SU-DHL-6 (cell line): ENCODE data around the gene KLRC3.

Experiments used
- H2AFZ ChIP-seq: fragments of 200-600 bp; sonication (generic); 2 replicates; pipeline ENCODE4 v1.6.1; 2014; ENCODE audit warnings: low read depth, mild to moderate bottlenecking, moderate library complexity, mixed read lengths, antibody characterized with exemption, low read length; ENCODE audit not compliant: severe bottlenecking
- H3F3A ChIP-seq: fragments of 200-600 bp; shearing (Covaris generic); 2 replicates; pipeline ENCODE4 v1.6.0; 2016; ENCODE audit warnings: antibody characterized with exemption, mild to moderate bottlenecking; ENCODE audit not compliant: insufficient read depth
- H3K27ac ChIP-seq: fragments of 200-600 bp; sonication (generic); 2 replicates; pipeline ENCODE4 v1.5.1; 2016; ENCODE audit warnings: low read depth, mild to moderate bottlenecking, low read length, moderate library complexity, mixed read lengths
- H3K27me3 ChIP-seq: fragments of 200-600 bp; sonication (generic), shearing (Covaris generic); 2 replicates; pipeline ENCODE4 v1.6.0; 2014; ENCODE audit warnings: mild to moderate bottlenecking, low read length
- H3K36me3 ChIP-seq: fragments of 200-600 bp; sonication (generic); 2 replicates; pipeline ENCODE4 v1.6.1; 2014; ENCODE audit warnings: mild to moderate bottlenecking, low read length, mixed read lengths
- H3K4me2 ChIP-seq: fragments of 300-600, 200-600 bp; shearing (Covaris generic), sonication (generic); 2 replicates; pipeline ENCODE4 v1.6.0; 2014; ENCODE audit warnings: low read length, low read depth, mild to moderate bottlenecking; ENCODE audit not compliant: poor library complexity, severe bottlenecking
- H3K4me3 ChIP-seq: fragments of 200-600 bp; sonication (generic); 2 replicates; pipeline ENCODE4 v1.5.1; 2014; ENCODE audit warnings: antibody characterized with exemption, low read length, mild to moderate bottlenecking, mixed read lengths; ENCODE audit not compliant: insufficient read depth, poor library complexity, severe bottlenecking
- H3K79me2 ChIP-seq: fragments of 200-600 bp; sonication (generic); 2 replicates; pipeline ENCODE4 v1.6.1; 2014; ENCODE audit warnings: mild to moderate bottlenecking, low read length, moderate library complexity; ENCODE audit not compliant: insufficient read depth
- H3K9ac ChIP-seq: fragments of 200-600 bp; sonication (generic); 2 replicates; pipeline ENCODE4 v1.7.0; 2014; ENCODE audit warnings: mild to moderate bottlenecking, low read length
- H3K9me2 ChIP-seq: fragments of 200-600 bp; sonication (generic); replicated peaks from 2 replicates; pipeline ENCODE4 v1.6.1; 2014; ENCODE audit warnings: low read length; ENCODE audit not compliant: insufficient read depth
- H3K9me3 ChIP-seq: fragments of 200-600 bp; sonication (generic); 2 replicates; pipeline ENCODE4 v1.6.1; 2014; ENCODE audit warnings: low read length, mixed read lengths; ENCODE audit not compliant: insufficient read depth
- H4K20me1 ChIP-seq: fragments of 200-600 bp; sonication (generic); 2 replicates; pipeline ENCODE4 v1.6.1; 2014; ENCODE audit warnings: low read depth, mild to moderate bottlenecking, antibody characterized with exemption, low read length, moderate library complexity, mixed read lengths
- CTCF ChIP-seq: fragments of 200-600 bp; sonication (generic); IDR thresholded peaks from one replicate; pipeline ENCODE4 v1.5.1; 2017; ENCODE audit warnings: antibody characterized with exemption, mild to moderate bottlenecking, low read length, moderate library complexity; ENCODE audit not compliant: insufficient read depth, poor library complexity, severe bottlenecking
- EZH2phosphoT487 ChIP-seq: fragments of 200-600 bp; sonication (generic), shearing (Covaris generic); conservative IDR thresholded peaks from 2 replicates; pipeline ENCODE4 v1.6.1; 2018; ENCODE audit warnings: mild to moderate bottlenecking, antibody characterized with exemption, low read length, moderate library complexity, mixed read lengths

The KLRC3 gene

DNA sequence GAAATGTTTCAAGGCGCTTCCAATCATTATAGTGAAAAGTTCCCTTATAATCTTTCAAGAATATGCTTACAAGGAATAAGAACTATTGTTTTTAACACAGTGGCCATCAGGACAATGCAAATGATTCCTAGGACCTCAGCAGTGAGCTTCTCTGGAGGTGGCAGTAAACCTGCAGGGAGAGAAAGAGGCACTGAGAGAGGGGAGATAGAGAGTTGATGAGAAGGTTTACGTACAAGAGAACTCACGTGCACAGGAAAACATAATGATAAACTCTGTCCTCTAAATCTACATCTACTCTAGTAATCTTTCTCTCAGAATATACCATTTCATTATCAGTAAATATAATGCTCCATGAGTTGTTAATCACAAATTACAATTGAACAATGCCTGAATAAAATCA is 11.6 kb downstream of the KLRC3 start:
- H3K4me3 ChIP-seq: no peak overlapping the region
- no peak for TF ChIP-seq CTCF
- H2AFZ ChIP-seq: no peak overlapping the region
- no peak overlapping the region for H3K27ac ChIP-seq
- no peak overlapping the region for H3K9ac ChIP-seq
- H4K20me1 ChIP-seq: no peaks in the 10 kb centered on the region
- H3K27me3 ChIP-seq: no peaks in the 10 kb centered on the region
- no peaks in the 10 kb centered on the region for H3K36me3 ChIP-seq
- H3K79me2 ChIP-seq: no peaks in the 10 kb centered on the region
- H3K4me2 ChIP-seq: no peak overlapping the region
- no peaks in the 10 kb centered on the region for H3F3A ChIP-seq
- no peaks in the 10 kb centered on the region for H3K9me2 ChIP-seq
- no peaks in the 10 kb centered on the region for H3K9me3 ChIP-seq

- Histone ChIP-seq H3K9me2 (no peaks in the 10 kb centered on the region), H2AFZ (no peak overlapping the region), H3K27ac (no peak overlapping the region), H3K27me3 (no peaks in the 10 kb centered on the region), H3K79me2 (no peaks in the 10 kb centered on the region), H3F3A (no peaks in the 10 kb centered on the region), H3K36me3 (no peaks in the 10 kb centered on the region), H3K9ac (no peak overlapping the region), H3K9me3 (no peaks in the 10 kb centered on the region), H3K4me3 (no peak overlapping the region), H4K20me1 (no peaks in the 10 kb centered on the region), H3K4me2 (no peak overlapping the region)
- TF ChIP-seq CTCF: no peak
- TF ChIP-seq EZH2phosphoT487: no peak
Measured at GRCh38 chr12:10406725-10407124, 13.7 kb downstream of the KLRC3 start.

DNA sequence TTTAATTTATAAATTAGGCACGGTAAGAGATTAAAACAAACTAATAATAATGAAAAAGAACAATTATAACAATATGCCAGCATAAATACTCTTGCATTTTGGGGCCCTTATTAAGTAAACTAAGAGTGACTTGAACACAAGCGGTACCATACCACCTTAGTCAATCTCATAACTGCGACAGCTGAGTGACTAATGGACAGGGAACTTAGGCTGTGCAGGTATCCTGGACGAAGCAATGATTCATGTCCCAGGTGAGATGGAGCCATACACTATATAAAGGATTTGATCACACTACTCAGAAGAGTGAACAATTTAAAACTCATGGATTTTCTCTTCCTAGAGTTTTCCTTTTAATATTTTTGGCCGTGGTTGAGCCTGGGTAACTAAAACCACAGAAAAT is 15.1 kb downstream of the KLRC3 start:
- Histone ChIP-seq H3K9me3 (no peaks in the 10 kb centered on the region), H4K20me1 (no peaks in the 10 kb centered on the region), H2AFZ (no peak overlapping the region), H3K9me2 (no peaks in the 10 kb centered on the region), H3K27me3 (no peaks in the 10 kb centered on the region), H3K79me2 (no peaks in the 10 kb centered on the region), H3F3A (no peaks in the 10 kb centered on the region), H3K9ac (no peak overlapping the region), H3K27ac (no peak overlapping the region), H3K4me2 (no peak overlapping the region), H3K36me3 (no peaks in the 10 kb centered on the region), H3K4me3 (no peak overlapping the region)
- TF ChIP-seq EZH2phosphoT487: no peak
- TF ChIP-seq CTCF: no peak

DNA sequence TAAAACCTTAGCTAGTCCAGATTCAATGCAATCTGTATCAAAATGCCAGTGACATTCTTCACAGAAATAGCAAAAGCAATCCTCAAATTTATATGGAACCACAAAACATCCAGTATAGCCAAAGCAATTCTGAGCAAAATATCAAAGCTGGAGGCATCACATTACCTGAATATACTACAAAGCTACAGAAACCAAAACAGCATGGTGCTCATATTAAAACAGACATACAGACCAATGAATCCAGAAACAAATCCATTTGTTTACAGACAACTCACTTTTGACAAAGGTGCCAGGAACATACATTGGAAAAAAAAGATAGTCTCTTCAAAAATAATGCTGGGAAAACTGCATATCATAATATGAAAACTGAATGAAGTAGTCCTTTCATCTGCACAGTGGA is 15.6 kb downstream of the KLRC3 start:
- H4K20me1 ChIP-seq: no peaks in the 10 kb centered on the region
- H3K4me3 ChIP-seq: no peak overlapping the region
- H3K9ac ChIP-seq: no peak overlapping the region
- no peaks in the 10 kb centered on the region for H3K27me3 ChIP-seq
- H3K9me3 ChIP-seq: no peaks in the 10 kb centered on the region
- no peak for TF ChIP-seq EZH2phosphoT487
- TF ChIP-seq CTCF: no peak
- H3K4me2 ChIP-seq: no peak overlapping the region
- H2AFZ ChIP-seq: no peak overlapping the region
- no peaks in the 10 kb centered on the region for H3K36me3 ChIP-seq
- H3K9me2 ChIP-seq: no peaks in the 10 kb centered on the region
- H3K79me2 ChIP-seq: no peaks in the 10 kb centered on the region
- no peak overlapping the region for H3K27ac ChIP-seq
- no peaks in the 10 kb centered on the region for H3F3A ChIP-seq
